GM12878 (cell line): ENCODE measurements around the gene FLACC1. TPM values are rescaled to one million over a fixed set of nuclear protein-coding genes. Genes with fewer than 3 reads are reported as not detected.

Experiments used
- ATAC-seq: fragments of 200-7000 bp; cut with Tn5 transposase; 3 replicates; pipeline ENCODE4 v1.9.1; 2020; ENCODE audit warnings: mild to moderate bottlenecking, moderate library complexity
- BruUV-seq: library from RNA; stranded (reverse); fragments of 400-500 nt; replicated peaks from 2 replicates; lab custom pipeline; 2021; lab: Mats Ljungman, UMichigan
- CTCF ChIA-PET: fragments of 300-600 bp; sonication (Branson Sonifier 250); formaldehyde crosslinking; extraction: SDS; loops from one replicate; lab custom pipeline; 2021; ENCODE audit warnings: inconsistent platforms; lab: Yijun Ruan, JAX
- POLR2A ChIA-PET: fragments of 350-600 bp; formaldehyde crosslinking; extraction: SDS; loops from one replicate; lab custom pipeline; 2021; ENCODE audit warnings: inconsistent platforms; lab: Charles Lee
- RAD21 ChIA-PET: fragments of 300-600 bp; sonication (Branson Sonifier 250); formaldehyde crosslinking; loops from one replicate; lab custom pipeline; 2023; ENCODE audit warnings: antibody characterized with exemption; ENCODE audit not compliant: unreplicated experiment; lab: Charles Lee
- SMC1A ChIA-PET: fragments of 300-600 bp; sonication (Branson Sonifier 250); formaldehyde crosslinking; loops from one replicate; lab custom pipeline; 2023; ENCODE audit not compliant: unreplicated experiment, uncharacterized antibody; lab: Charles Lee
- DNase-seq: peaks from one replicate; pipeline ENCODE4 v3.0.0-alpha.2; 2011; ENCODE audit warnings: low read depth, low spot score
- FAIRE-seq: peaks from 3 replicates; lab custom pipeline; 2011; peaks lifted over from hg19 to GRCh38; lab: Jason Lieb, UNC
- H2AFZ ChIP-seq: 2 replicates; pipeline ENCODE4 v1.6.0; 2011; ENCODE audit warnings: low read depth, low read length, control low read depth; ENCODE audit not compliant: control insufficient read depth
- H3K27ac ChIP-seq: 2 replicates; pipeline ENCODE4 v1.5.1; 2011; ENCODE audit warnings: control low read depth; ENCODE audit not compliant: control insufficient read depth, insufficient read depth
- H3K27me3 ChIP-seq, 2 experiments: replicated peaks in 1 of 2; 2 replicates each; pipeline versions ENCODE4 v1.6.0 to v1.6.1; 2011; ENCODE audit warnings: low read length in 1 of 2; ENCODE audit not compliant: control insufficient read depth in 2 of 2, insufficient read depth in 2 of 2
- H3K36me3 ChIP-seq, 2 experiments: 2 replicates each; pipeline ENCODE4 v1.5.1; 2011; ENCODE audit warnings: low read length in 1 of 2; ENCODE audit not compliant: control insufficient read depth in 2 of 2, insufficient read depth in 2 of 2
- H3K4me1 ChIP-seq: 2 replicates; pipeline ENCODE4 v1.6.1; 2011; ENCODE audit warnings: mild to moderate bottlenecking, low read length, moderate library complexity, mixed read lengths; ENCODE audit not compliant: control insufficient read depth, insufficient read depth
- H3K4me2 ChIP-seq: 2 replicates; pipeline ENCODE4 v1.6.0; 2011; ENCODE audit warnings: control low read depth; ENCODE audit not compliant: control insufficient read depth, insufficient read depth
- H3K4me3 ChIP-seq: fragments of 200-600 bp; sonication (generic); 2 replicates; pipeline ENCODE4 v1.5.1; 2016
- H3K79me2 ChIP-seq: 2 replicates; pipeline ENCODE4 v1.6.0; 2011; ENCODE audit warnings: low read length; ENCODE audit not compliant: control insufficient read depth, insufficient read depth
- H3K9ac ChIP-seq: 2 replicates; pipeline ENCODE4 v1.8.0; 2011; ENCODE audit warnings: low read length, control low read depth, mixed read lengths; ENCODE audit not compliant: control insufficient read depth, insufficient read depth
- H3K9me3 ChIP-seq: replicated peaks from 3 replicates; pipeline ENCODE4 v1.5.1; 2011; ENCODE audit warnings: mild to moderate bottlenecking, low read length; ENCODE audit not compliant: control insufficient read depth, insufficient read depth
- H4K20me1 ChIP-seq: 2 replicates; pipeline ENCODE4 v1.6.0; 2011; ENCODE audit not compliant: control insufficient read depth, insufficient read depth
- BCL3 ChIP-seq: IDR thresholded peaks from 2 replicates; pipeline ENCODE4 v1.6.1; 2011; ENCODE audit warnings: borderline replicate concordance, low read depth, mild to moderate bottlenecking, moderate library complexity, low read length; ENCODE audit not compliant: insufficient read depth, poor library complexity, severe bottlenecking
- BRCA1 ChIP-seq: IDR thresholded peaks from 2 replicates; pipeline ENCODE4 v1.6.1; 2011; ENCODE audit warnings: low read depth, low read length, improper control_type of control experiment
- CHD1 ChIP-seq: IDR thresholded peaks from 2 replicates; pipeline ENCODE4 v1.6.1; 2012; ENCODE audit warnings: low read depth, low read length, improper control_type of control experiment
- CUX1 ChIP-seq: IDR thresholded peaks from 2 replicates; pipeline ENCODE4 v1.6.1; 2012; ENCODE audit warnings: improper control_type of control experiment, low read depth, low read length; ENCODE audit not compliant: insufficient replicate concordance
- E2F4 ChIP-seq: IDR thresholded peaks from 2 replicates; pipeline ENCODE4 v1.6.1; 2012; ENCODE audit warnings: low read depth, low read length, improper control_type of control experiment
- FOS ChIP-seq: IDR thresholded peaks from 3 replicates; pipeline ENCODE4 v1.6.1; 2011; ENCODE audit warnings: borderline replicate concordance; ENCODE audit not compliant: insufficient read length; ENCODE audit errors: extremely low read depth
- NRF1 ChIP-seq: conservative IDR thresholded peaks from 2 replicates; pipeline ENCODE4 v1.6.1; 2011; ENCODE audit warnings: mild to moderate bottlenecking, low read depth, low read length, improper control_type of control experiment
- RAD21 ChIP-seq: IDR thresholded peaks from 2 replicates; pipeline ENCODE4 v1.6.1; 2011; ENCODE audit warnings: mild to moderate bottlenecking, low read depth, low read length, moderate library complexity; ENCODE audit not compliant: insufficient read depth
- STAT3 ChIP-seq: IDR thresholded peaks from 2 replicates; pipeline ENCODE4 v1.6.1; 2011; ENCODE audit warnings: low read depth, low read length, improper control_type of control experiment
- WGBS: methylation state at CpG from one replicate; pipeline ENCODE4 v1.1.6; 2016; ENCODE audit warnings: low lambda C conversion rate; ENCODE audit not compliant: insufficient replicate concordance, insufficient coverage; ENCODE audit errors: missing lambda C conversion rate; 5-methylcytosine and 5-hydroxymethylcytosine counted together
- in situ Hi-C: fragments of 300-500 bp; cut with MboI; formaldehyde crosslinking; loops from 9 replicates; pipeline ENCODE4 v1.14.3; 2018; ENCODE audit warnings: mixed read lengths
- intact Hi-C: fragments of 100-400 bp; cut with micrococcal nuclease; formaldehyde crosslinking; loops from one replicate; pipeline ENCODE4 v1.14.2; 2022; ENCODE audit not compliant: unreplicated experiment
- polyA plus RNA-seq, 11 experiments: library from polyadenylated mRNA; depleted of rRNA in 4 of 11; unstranded in 6 of 11; stranded (reverse) in 5 of 11; fragments of >200 nt; fragmentation: Nextera tagmentation in 4 of 11; fragmentation: Illumina TruSeq in 1 of 11; extraction: Ambion mirVana in 4 of 11; extraction: Trizol in 1 of 11; gene quantifications; 1 replicate in 1 of 11; 2 replicates in 10 of 11; pipeline versions ENCODE4 v1.2.1 to v1.2.3, GENCODE V29; 2011 to 2016; ENCODE audit warnings: inconsistent platforms in 2 of 11, missing spikeins in 2 of 11, low read depth in 1 of 11
- total RNA-seq, 4 experiments: library from RNA; depleted of rRNA in 3 of 4; stranded (reverse); fragments of >200 nt in 3 of 4; fragmentation: Illumina TruSeq in 1 of 4; extraction: Trizol in 1 of 4; gene quantifications; 2 replicates each; pipeline versions ENCODE4 v1.2.1 to v1.2.3, GENCODE V29; 2013 to 2021

Gene FLACC1
- total and polyA plus RNA-seq, 10 of the 15 experiments (the other 5 are each of a cell fraction or from before 2014, with no cell fraction given), result 0.08 to 0.54 (median 0.30) TPM; not detected in 2

- Histone ChIP-seq H3K4me1 (no peaks in the 10 kb centered on the region), H2AFZ (no peak overlapping the region), H3K27me3 (no peaks in the 10 kb centered on the region), H3K4me3 (no peak overlapping the region), H3K79me2 (no peaks in the 10 kb centered on the region), H3K4me2 (no peak overlapping the region), H4K20me1 (no peaks in the 10 kb centered on the region), H3K36me3 (no peaks in the 10 kb centered on the region), H3K27ac (no peak overlapping the region), H3K9ac (no peak overlapping the region), H3K9me3 (no peaks in the 10 kb centered on the region)
- RAD21 ChIA-PET, result no interaction called here
- intact Hi-C loops (no loop called here), in situ Hi-C loops (no loop called here)
- CTCF ChIA-PET, result interaction anchor here (0.6 to 1.0 kb wide), 2 partner anchors 12 to 347 kb away, joined by 3 to 4 read pairs; no protein-coding TSS in a partner anchor
- no peak for DNase-seq
- no TSS peak for BruUV-seq
- ATAC-seq, result no peak
- POLR2A ChIA-PET, result no interaction called here
- FAIRE-seq, result no peak
- 74% methylated on average over 7 of the region's 7 CpGs for WGBS
- SMC1A ChIA-PET, result interaction anchor here (0.7 kb wide), 1 partner anchor 23 kb away, joined by 3 read pairs; no protein-coding TSS in a partner anchor
- TF ChIP-seq CHD1, result no peak
- TF ChIP-seq BRCA1, result no peak
- no peak for TF ChIP-seq E2F4
- no peak for TF ChIP-seq CUX1
- TF ChIP-seq RAD21, result no peak
- TF ChIP-seq BCL3, result no peak
- no peak for TF ChIP-seq FOS
- TF ChIP-seq NRF1, result no peak
- no peak for TF ChIP-seq STAT3
- TF ChIP-seq, all 136 proteins: peak for 0
Measured at GRCh38 chr2:201345625-201346213, 11.4 kb downstream of the FLACC1 start.
